Uterus (tissue), 2 donors: Measurements from ENCODE around the gene CD47.

Source experiments
- POLR2A ChIP-seq, 2 donors: fragments of 450-650 bp; IDR thresholded peaks; one replicate each; pipeline ENCODE4 v1.6.1; 2016; ENCODE audit warnings: antibody characterized with exemption in 2 of 2, mild to moderate bottlenecking in 1 of 2, moderate library complexity in 1 of 2
- TF ChIP-seq, protein P1 (sequence below), 4 experiments: fragments of 200-600 bp in 2 of 4; fragments of 450-650 bp in 2 of 4; sonication (generic) in 2 of 4; IDR thresholded peaks; one replicate each; pipeline ENCODE4 v1.5.1; 2016 to 2019; ENCODE audit warnings: antibody characterized with exemption in 4 of 4, mild to moderate bottlenecking in 2 of 4, moderate library complexity in 1 of 4

- TF ChIP-seq POLR2A (IDR thresholded peaks at IDR 0.05) = no peak
- TF ChIP-seq, protein P1, sequence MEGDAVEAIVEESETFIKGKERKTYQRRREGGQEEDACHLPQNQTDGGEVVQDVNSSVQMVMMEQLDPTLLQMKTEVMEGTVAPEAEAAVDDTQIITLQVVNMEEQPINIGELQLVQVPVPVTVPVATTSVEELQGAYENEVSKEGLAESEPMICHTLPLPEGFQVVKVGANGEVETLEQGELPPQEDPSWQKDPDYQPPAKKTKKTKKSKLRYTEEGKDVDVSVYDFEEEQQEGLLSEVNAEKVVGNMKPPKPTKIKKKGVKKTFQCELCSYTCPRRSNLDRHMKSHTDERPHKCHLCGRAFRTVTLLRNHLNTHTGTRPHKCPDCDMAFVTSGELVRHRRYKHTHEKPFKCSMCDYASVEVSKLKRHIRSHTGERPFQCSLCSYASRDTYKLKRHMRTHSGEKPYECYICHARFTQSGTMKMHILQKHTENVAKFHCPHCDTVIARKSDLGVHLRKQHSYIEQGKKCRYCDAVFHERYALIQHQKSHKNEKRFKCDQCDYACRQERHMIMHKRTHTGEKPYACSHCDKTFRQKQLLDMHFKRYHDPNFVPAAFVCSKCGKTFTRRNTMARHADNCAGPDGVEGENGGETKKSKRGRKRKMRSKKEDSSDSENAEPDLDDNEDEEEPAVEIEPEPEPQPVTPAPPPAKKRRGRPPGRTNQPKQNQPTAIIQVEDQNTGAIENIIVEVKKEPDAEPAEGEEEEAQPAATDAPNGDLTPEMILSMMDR (IDR thresholded peaks at IDR 0.05) = no peak
Observed at GRCh38 chr3:108098003-108098370, 7.2 kb upstream of the CD47 start.
